Immature natural killer cell (primary cell): Measurements from ENCODE around the gene ADCK2. TPM values are rescaled to one million over a fixed set of nuclear protein-coding genes. Genes with fewer than 3 reads are reported as not detected.
"Not testable (repeated sequence)": the region's sequence is repeated elsewhere in the genome, so short reads cannot be mapped to it uniquely, and the experiment has no call there.

Source experiments
- DNase-seq, 3 donors: peaks; one replicate each; pipeline ENCODE4 v3.0.0; 2022; ENCODE audit warnings: mixed read lengths in 1 of 3
- H3K27ac Mint-ChIP-seq, 6 donors: one replicate each; pipeline ENCODE4 v1.8.0; 2020; ENCODE audit warnings: mixed read lengths in 6 of 6, mild to moderate bottlenecking in 5 of 6, inconsistent platforms in 4 of 6, moderate library complexity in 3 of 6
- H3K27me3 Mint-ChIP-seq, 3 donors: one replicate each; pipeline ENCODE4 v1.8.0; 2020 to 2021; ENCODE audit warnings: low read depth in 3 of 3, mild to moderate bottlenecking in 3 of 3, mixed read lengths in 3 of 3, moderate library complexity in 3 of 3, inconsistent platforms in 1 of 3
- H3K36me3 Mint-ChIP-seq, 3 donors: one replicate each; pipeline ENCODE4 v1.8.0; 2020; ENCODE audit warnings: mixed read lengths in 3 of 3, inconsistent platforms in 2 of 3, mild to moderate bottlenecking in 2 of 3
- H3K4me1 Mint-ChIP-seq, 2 donors: one replicate each; pipeline ENCODE4 v1.8.0; 2020; ENCODE audit warnings: inconsistent platforms in 2 of 2, mild to moderate bottlenecking in 2 of 2, mixed read lengths in 2 of 2, moderate library complexity in 1 of 2
- H3K4me3 Mint-ChIP-seq, 5 donors: one replicate each; pipeline ENCODE4 v1.8.0; 2020; ENCODE audit warnings: mild to moderate bottlenecking in 5 of 5, mixed read lengths in 5 of 5, inconsistent platforms in 3 of 5, moderate library complexity in 3 of 5
- H3K9me3 Mint-ChIP-seq, 6 donors: one replicate each; pipeline ENCODE4 v1.8.0; 2020; ENCODE audit warnings: mild to moderate bottlenecking in 6 of 6, mixed read lengths in 6 of 6, inconsistent platforms in 4 of 6, moderate library complexity in 3 of 6
- polyA plus RNA-seq, 3 donors: library from polyadenylated mRNA; unstranded; fragments of 300-500 nt; fragmentation: Illumina TruSeq; gene quantifications; one replicate each; pipeline ENCODE4 v1.2.3, GENCODE V29; 2021

The ADCK2 gene
- polyA plus RNA-seq, 3 donors from 2014 or later = 27.8 to 37.1 (median 33.9) TPM

DNA sequence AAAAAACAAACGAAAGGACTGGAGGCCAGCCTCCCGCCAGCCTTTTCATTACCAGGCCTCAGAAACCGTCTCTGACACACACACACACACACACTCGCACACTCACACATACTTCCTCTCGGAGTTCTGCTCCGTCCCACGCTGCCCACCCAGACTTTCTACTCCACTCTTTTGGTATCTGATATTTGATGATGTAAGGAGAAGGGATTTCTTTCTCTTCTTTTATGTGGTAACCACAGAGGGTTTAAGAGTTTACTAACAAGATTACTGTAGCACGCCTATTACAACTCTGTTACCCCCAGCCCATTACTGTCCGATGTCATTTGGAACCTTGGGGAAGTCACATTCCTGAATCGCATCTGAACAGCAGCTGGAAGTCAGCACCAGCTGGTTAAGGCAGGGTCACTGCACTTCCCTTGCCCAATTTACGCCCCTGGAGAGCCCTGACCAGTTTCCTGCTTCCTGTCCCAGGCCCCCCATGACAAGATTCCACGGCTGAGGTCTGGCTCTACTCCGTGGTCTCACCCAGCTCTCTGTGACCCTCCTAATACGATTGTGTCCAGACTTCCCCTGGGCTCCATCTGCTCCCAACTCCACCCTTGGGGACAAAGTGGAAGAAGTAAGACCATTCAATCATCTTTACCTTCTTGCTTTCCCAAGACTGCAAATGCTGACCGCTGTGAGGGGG is 33.2 kb upstream of the ADCK2 start:
- H3K4me3 Mint-ChIP-seq = peak overlapping the region; percentile 78 to 90 (median 82)
- no peak overlapping the region for H3K27ac Mint-ChIP-seq
- peaks cover 0 to 8% (median 4%) of the 10 kb centered on the region in 3 donors for H3K36me3 Mint-ChIP-seq
- peaks cover 13 to 40% (median 23%) of the 10 kb centered on the region in 3 donors for H3K27me3 Mint-ChIP-seq
- no peaks in the 10 kb centered on the region for H3K9me3 Mint-ChIP-seq
- DNase-seq = no peak
- peaks cover 11 to 17% of the 10 kb centered on the region in 2 donors for H3K4me1 Mint-ChIP-seq

- no peak for DNase-seq
- peaks cover 0 to 8% (median 4%) of the 10 kb centered on the region in 3 donors for H3K36me3 Mint-ChIP-seq
- H3K4me3 Mint-ChIP-seq = peak overlapping the region; percentile 78 to 90 (median 82)
- peaks cover 15 to 40% (median 26%) of the 10 kb centered on the region in 3 donors for H3K27me3 Mint-ChIP-seq
- H3K4me1 Mint-ChIP-seq = peaks cover 11 to 17% of the 10 kb centered on the region in 2 donors
- no peak overlapping the region for H3K27ac Mint-ChIP-seq
- H3K9me3 Mint-ChIP-seq = no peaks in the 10 kb centered on the region
Measured at GRCh38 chr7:140640060-140640637, 32.6 kb upstream of the ADCK2 start.

DNA sequence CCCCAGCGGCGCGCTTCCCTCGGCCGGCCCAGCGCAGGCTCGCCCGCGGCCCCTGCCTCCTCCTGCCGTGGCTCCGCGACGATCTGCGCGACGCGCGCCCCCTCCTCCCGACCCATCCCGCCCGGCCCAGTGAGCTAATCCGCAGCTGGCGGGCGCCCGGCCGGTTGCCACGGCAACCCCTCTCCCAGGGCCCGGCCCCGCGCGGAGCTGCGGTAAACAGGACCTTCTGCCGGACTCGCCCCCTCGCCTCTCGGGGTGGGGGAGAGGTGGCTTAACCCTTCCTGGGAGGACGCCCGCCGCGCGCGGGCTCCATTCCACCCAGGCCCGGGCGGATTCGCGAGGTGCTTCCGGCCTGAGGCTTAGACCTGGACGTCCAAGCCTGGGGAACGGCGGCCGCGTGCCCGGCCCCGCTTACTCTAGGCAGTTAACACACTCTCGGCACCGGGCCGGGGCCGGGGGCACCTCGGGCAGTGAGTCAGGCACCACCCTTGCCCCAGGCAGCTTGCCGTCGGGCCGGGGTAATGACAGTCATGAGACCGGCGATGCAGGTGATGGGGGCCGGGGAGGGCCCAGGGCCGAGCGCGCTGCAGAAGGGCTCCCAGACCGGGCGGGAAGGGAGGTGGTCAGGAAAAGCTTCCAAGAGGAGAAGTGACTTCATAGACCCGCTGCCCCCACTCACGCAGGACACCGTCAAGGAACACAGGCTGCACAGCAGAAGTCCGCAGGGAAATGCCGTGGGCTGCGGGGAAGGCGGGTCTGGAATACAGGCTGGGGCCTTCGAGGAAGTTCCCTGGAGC is 31.8 kb upstream of the ADCK2 start, which contains the start of gene DENND2A:
TSS of gene DENND2A (minus strand) at position 87 of the 797 bp plus-strand sequence. CDS start 38,416 bp downstream, outside the sequence.
- H3K27ac Mint-ChIP-seq = peak within 1 kb of the TSS in 1 of 6 donors; percentile 3
- H3K27me3 Mint-ChIP-seq = peaks cover 15 to 39% (median 24%) of the 10 kb centered on the region in 3 donors
- H3K9me3 Mint-ChIP-seq = no peaks in the 10 kb centered on the region
- peaks cover 0 to 8% (median 4%) of the 10 kb centered on the region in 3 donors for H3K36me3 Mint-ChIP-seq
- peaks cover 11 to 17% of the 10 kb centered on the region in 2 donors for H3K4me1 Mint-ChIP-seq
- peak within 1 kb of the TSS; percentile 78 to 90 (median 82) for H3K4me3 Mint-ChIP-seq
- no peak for DNase-seq

GRCh38 chr7:140641524-140642195 is 31.1 kb upstream of the ADCK2 start:
- no peaks in the 10 kb centered on the region for H3K9me3 Mint-ChIP-seq
- peaks cover 0 to 8% (median 4%) of the 10 kb centered on the region in 3 donors for H3K36me3 Mint-ChIP-seq
- DNase-seq = no peak
- peak overlapping the region in 1 of 6 donors; percentile 3 for H3K27ac Mint-ChIP-seq
- H3K4me1 Mint-ChIP-seq = peaks cover 12 to 20% of the 10 kb centered on the region in 2 donors
- H3K4me3 Mint-ChIP-seq = peak overlapping the region; percentile 16 to 62 (median 60)
- peaks cover 15 to 37% (median 23%) of the 10 kb centered on the region in 3 donors for H3K27me3 Mint-ChIP-seq

DNA sequence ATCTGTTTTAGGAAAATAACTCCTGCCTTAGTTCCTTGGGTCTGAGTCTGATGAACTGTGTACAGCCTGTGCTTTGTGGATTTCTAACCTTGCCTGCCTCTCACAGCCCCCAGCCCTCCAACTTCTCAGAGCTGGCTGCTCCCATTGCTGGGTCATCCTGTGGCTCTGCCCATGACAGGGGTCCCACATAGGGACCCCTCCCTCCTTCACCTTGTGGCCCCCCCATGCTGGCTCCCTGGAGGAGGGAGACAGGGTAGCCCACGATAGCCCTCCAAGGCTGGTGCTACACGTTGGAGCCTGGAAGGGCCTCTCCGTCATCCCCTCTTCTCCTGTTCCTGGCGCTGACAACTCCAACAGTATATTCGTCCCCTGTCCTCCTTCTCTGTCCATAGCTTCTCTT is 29.3 kb upstream of the ADCK2 start:
- Mint-ChIP-seq H3K4me1 (peaks cover 18 to 29% of the 10 kb centered on the region in 2 donors), H3K9me3 (no peaks in the 10 kb centered on the region), H3K27me3 (peaks cover 11 to 27% (median 22%) of the 10 kb centered on the region in 3 donors), H3K36me3 (peaks cover 0 to 8% (median 4%) of the 10 kb centered on the region in 3 donors), H3K27ac (no peak overlapping the region), H3K4me3 (no peak overlapping the region)
- DNase-seq = no peak

DNA sequence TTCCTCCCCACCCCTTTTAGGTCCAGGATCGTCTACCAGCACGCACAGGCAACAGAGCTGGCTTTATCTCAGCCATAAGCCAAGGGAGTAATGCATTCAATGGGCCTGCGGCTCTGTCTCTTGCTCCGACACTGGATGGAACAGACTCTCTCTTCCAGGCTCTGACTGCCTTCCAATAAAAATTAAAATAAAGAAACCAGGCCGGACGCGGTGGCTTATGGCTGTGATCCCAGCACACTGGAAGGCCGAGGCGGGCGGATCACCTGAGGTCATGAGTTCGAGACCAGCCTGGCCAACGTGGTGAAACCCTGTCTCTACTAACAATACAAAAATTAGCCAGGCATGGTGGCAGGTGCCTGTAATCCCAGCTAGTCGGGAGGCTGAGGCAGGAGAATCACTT is 28.0 kb upstream of the ADCK2 start:
- not testable (repeated sequence) for H3K27ac Mint-ChIP-seq, H3K36me3 Mint-ChIP-seq, DNase-seq, H3K9me3 Mint-ChIP-seq, H3K4me3 Mint-ChIP-seq
- Mint-ChIP-seq H3K4me1 (peaks cover 15 to 22% of the 10 kb centered on the region in 2 donors), H3K27me3 (peaks cover 10 to 18% (median 16%) of the 10 kb centered on the region in 3 donors)

GRCh38 chr7:140645166-140645900 is 27.4 kb upstream of the ADCK2 start:
- Mint-ChIP-seq H3K9me3 (no peaks in the 10 kb centered on the region), H3K4me3 (no peak overlapping the region), H3K4me1 (peaks cover 12 to 18% of the 10 kb centered on the region in 2 donors), H3K36me3 (peaks cover 0 to 4% (median 4%) of the 10 kb centered on the region in 3 donors), H3K27me3 (peaks cover 7 to 17% (median 15%) of the 10 kb centered on the region in 3 donors), H3K27ac (no peak overlapping the region)
- no peak for DNase-seq

- Mint-ChIP-seq H3K27ac (peak overlapping the region in 1 of 6 donors; percentile 69), H3K9me3 (no peaks in the 10 kb centered on the region), H3K27me3 (peaks cover 6 to 14% (median 7%) of the 10 kb centered on the region in 3 donors)
Measured at GRCh38 chr7:140646931-140647647, 25.7 kb upstream of the ADCK2 start.

DNA sequence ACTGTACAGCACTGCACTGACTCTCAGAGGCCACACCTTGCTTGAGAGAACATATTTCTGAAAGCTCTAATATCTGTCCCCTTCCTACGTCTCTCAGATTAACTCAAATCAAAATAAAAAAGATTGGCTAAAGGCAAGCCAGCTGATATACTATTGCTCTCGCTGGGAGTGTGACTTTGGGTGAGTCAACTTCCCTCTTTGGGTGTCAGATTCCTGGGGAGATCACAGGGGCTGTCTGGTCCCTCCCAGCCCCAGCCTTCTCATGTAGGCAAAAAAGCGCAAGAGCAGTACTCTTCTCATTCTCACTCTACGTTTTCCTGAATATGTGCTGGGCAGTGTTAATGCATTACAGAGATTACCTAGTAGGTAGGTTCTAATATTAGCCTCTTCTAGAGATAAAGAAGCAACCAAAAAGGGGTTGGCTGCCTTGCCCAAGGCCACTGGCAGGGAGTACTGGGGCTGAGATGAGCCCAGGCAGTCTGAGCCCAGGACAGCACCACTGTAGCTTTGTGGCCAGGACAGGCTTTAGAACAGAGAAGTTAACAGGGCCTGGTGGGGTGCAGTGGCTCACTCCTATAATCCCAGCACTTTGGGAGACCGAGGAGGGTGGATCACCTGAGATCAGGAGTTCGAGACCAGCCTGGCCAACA is 23.1 kb upstream of the ADCK2 start:
- Mint-ChIP-seq H3K36me3 (no peaks in the 10 kb centered on the region), H3K4me1 (peaks cover 12 to 18% of the 10 kb centered on the region in 2 donors), H3K27me3 (peaks cover 2 to 7% (median 6%) of the 10 kb centered on the region in 3 donors), H3K4me3 (no peak overlapping the region), H3K27ac (no peak overlapping the region), H3K9me3 (no peaks in the 10 kb centered on the region)
- DNase-seq = no peak

More at GRCh38 chr7:140646931-140647647, 25.7 kb upstream of the ADCK2 start:
- peak; percentile 33 to 44 (median 37) for DNase-seq
- peak overlapping the region in 1 of 5 donors; percentile 7 for H3K4me3 Mint-ChIP-seq
- H3K36me3 Mint-ChIP-seq = no peaks in the 10 kb centered on the region
- H3K4me1 Mint-ChIP-seq = peaks cover 8 to 11% of the 10 kb centered on the region in 2 donors

- Mint-ChIP-seq H3K9me3 (no peaks in the 10 kb centered on the region), H3K4me3 (no peak overlapping the region), H3K27me3 (peaks cover 2 to 5% (median 5%) of the 10 kb centered on the region in 3 donors), H3K36me3 (no peaks in the 10 kb centered on the region), H3K27ac (no peak overlapping the region), H3K4me1 (peaks cover 13 to 18% of the 10 kb centered on the region in 2 donors)
- no peak for DNase-seq
Measured at GRCh38 chr7:140650367-140650766, 22.4 kb upstream of the ADCK2 start.

DNA sequence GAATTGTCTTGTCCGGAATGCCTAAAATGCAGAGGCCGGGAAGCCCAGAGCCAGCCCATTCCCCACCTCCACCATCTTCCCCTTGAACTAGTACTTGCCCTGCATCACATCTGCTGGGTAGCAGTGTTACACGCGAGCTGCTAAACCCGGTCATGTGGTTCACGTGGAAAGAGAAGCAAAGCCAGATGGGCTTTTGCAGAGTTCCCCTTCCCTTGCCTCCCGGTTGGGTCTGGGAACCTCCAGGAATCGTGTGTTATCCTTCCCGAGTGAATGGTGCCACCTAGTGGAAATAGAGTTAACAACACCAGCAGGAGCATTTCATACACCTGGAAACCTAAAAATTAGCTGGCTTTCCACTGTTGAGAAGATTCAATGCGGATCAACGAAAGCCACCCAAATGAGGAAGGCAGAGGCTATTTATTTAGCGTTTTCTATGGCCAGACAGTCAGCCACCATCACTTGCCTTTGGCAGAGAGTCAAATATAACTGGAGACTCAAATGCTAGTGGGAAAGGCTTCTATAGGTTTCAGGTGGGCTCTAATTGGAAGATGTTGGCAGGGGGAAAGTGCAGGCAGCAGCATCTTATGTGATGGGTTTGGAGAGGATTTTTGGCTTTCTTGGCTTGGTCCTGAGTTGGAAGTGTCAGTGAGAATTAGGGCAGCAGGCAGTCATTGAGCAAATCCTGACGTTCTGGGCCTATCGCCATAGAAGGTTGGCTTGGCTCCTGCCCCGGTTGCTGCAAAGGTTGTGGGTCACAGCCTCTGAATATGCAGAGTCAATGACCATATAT is 19.2 kb upstream of the ADCK2 start:
- Mint-ChIP-seq H3K36me3 (no peaks in the 10 kb centered on the region), H3K27ac (no peak overlapping the region), H3K4me3 (no peak overlapping the region), H3K9me3 (no peaks in the 10 kb centered on the region), H3K4me1 (peaks cover 21 to 25% of the 10 kb centered on the region in 2 donors), H3K27me3 (peaks cover 2 to 5% (median 5%) of the 10 kb centered on the region in 3 donors)
- peak; percentile 37 to 43 (median 41) for DNase-seq
